Stomach (tissue), 4 donors: ENCODE results near the gene WWOX.

Source experiments
- CTCF ChIP-seq, 7 experiments: fragments of 450-650 bp in 4 of 7; fragments of 200-600 bp in 3 of 7; sonication (generic) in 3 of 7; IDR thresholded peaks; one replicate each; pipeline ENCODE4 v1.5.1; 2016 to 2019; ENCODE audit warnings: antibody characterized with exemption in 7 of 7, control low read depth in 2 of 7, mild to moderate bottlenecking in 1 of 7
- EP300 ChIP-seq: sonication (generic); formaldehyde crosslinking; IDR thresholded peaks from one replicate; pipeline ENCODE4 v1.6.1; 2017; ENCODE audit warnings: antibody characterized with exemption
- POLR2A ChIP-seq, 4 donors: fragments of 450-650 bp; IDR thresholded peaks; one replicate each; pipeline ENCODE4 v1.6.1; 2016; ENCODE audit warnings: antibody characterized with exemption in 4 of 4, control low read depth in 2 of 4, mild to moderate bottlenecking in 1 of 4, moderate library complexity in 1 of 4
- POLR2AphosphoS5 ChIP-seq, 3 donors: sonication (generic); formaldehyde crosslinking; IDR thresholded peaks; one replicate each; pipeline ENCODE4 v1.6.1; 2016; ENCODE audit warnings: antibody characterized with exemption in 3 of 3

GRCh38 chr16:79163691-79164387, 1064.4 kb downstream of the WWOX start:
- TF ChIP-seq CTCF (IDR thresholded peaks at IDR 0.05) (no peak), POLR2A (IDR thresholded peaks at IDR 0.05) (no peak), EP300 (no peak), POLR2AphosphoS5 (IDR thresholded peaks at IDR 0.05) (no peak)
